AG04449 (cell line): Measurements from ENCODE around the gene HPN.

Experiments
- CTCF ChIA-PET: fragments of 350-600 bp; formaldehyde crosslinking; extraction: SDS; loops from one replicate; lab custom pipeline; 2021; ENCODE audit warnings: antibody characterized with exemption; lab: Yijun Ruan, JAX
- POLR2A ChIA-PET: fragments of 400-600, 350-600 bp; formaldehyde crosslinking; extraction: SDS; loops from one replicate; lab custom pipeline; 2020; ENCODE audit warnings: antibody characterized with exemption, inconsistent platforms; lab: Yijun Ruan, JAX
- DNase-seq: peaks from one replicate; pipeline ENCODE4 v3.0.0-alpha.2; 2010; ENCODE audit warnings: low read depth, low spot score
- H3K4me3 ChIP-seq: 2 replicates; pipeline ENCODE4 v1.5.1; 2011; ENCODE audit warnings: low read depth, mild to moderate bottlenecking, control low read depth, low read length
- TF ChIP-seq, protein P1 (sequence below): IDR thresholded peaks from one replicate; pipeline ENCODE4 v1.5.1; 2011; ENCODE audit warnings: mild to moderate bottlenecking, moderate library complexity, low read length, control low read depth, inconsistent platforms; ENCODE audit not compliant: insufficient read depth; ENCODE audit errors: missing control alignments

Gene HPN

DNA sequence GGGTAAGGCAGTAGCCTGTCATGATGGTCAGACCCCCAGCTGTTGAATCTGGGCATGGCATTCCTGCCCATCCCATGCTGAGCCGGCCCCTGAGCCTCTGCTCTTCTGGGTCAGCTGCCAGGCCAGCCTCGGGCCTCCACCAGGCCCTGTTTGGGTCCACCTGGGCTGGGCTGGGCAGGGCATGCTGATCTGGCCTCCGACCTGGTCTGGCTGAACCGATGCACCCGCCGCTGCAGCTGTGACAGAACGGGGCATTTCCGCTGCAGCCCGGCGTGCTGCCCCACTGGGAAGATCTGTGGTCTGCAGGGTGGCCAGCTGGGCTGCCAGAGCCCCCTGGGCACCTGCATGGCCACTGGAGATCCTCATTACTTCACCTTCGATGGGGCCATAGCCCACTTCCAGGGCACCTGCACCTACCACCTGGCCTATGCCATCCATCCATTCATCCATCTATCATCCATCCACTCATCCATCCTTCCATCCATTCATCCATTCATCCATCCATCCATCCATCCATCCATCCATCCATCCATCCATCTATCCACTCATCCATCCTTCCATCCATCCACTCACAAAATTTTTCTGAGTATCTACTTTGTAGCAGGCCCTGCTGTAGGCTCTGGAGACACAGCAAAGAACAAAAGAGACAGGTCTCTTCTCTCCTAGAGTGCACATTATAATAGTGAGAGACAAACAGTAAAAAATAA lies 52.6 kb downstream of the HPN start:
- no peak for DNase-seq
- TF ChIP-seq, protein P1, sequence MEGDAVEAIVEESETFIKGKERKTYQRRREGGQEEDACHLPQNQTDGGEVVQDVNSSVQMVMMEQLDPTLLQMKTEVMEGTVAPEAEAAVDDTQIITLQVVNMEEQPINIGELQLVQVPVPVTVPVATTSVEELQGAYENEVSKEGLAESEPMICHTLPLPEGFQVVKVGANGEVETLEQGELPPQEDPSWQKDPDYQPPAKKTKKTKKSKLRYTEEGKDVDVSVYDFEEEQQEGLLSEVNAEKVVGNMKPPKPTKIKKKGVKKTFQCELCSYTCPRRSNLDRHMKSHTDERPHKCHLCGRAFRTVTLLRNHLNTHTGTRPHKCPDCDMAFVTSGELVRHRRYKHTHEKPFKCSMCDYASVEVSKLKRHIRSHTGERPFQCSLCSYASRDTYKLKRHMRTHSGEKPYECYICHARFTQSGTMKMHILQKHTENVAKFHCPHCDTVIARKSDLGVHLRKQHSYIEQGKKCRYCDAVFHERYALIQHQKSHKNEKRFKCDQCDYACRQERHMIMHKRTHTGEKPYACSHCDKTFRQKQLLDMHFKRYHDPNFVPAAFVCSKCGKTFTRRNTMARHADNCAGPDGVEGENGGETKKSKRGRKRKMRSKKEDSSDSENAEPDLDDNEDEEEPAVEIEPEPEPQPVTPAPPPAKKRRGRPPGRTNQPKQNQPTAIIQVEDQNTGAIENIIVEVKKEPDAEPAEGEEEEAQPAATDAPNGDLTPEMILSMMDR: no peak
- ChIA-PET CTCF (interaction anchor here (1.6 to 5.0 kb wide), 4 partner anchors 24 to 48 kb away, joined by 3 to 57 read pairs (median 26); partner anchors contain the start of gene LGI4), POLR2A (no interaction called here)
- no peak overlapping the region for H3K4me3 ChIP-seq

DNA sequence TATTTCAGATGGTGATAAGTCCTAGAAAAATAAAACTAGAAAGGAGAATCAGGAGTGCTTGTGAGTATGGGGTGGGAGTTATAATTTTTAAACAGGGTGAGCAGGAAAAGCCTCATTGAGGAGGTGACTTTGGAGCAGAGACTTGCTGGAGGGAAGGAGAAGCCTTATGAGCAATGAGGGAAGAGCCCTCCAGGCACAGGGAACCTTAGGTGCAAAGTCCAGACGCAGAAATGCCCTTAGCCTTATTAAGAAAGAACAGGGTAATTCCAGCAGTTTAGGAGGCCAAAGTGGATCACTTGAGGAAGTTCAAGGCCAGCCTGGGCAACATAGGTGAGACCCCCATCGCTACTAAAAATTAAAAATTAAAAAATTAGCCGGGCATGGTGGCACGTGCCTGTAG lies 53.1 kb downstream of the HPN start:
- CTCF ChIA-PET: no interaction called here
- POLR2A ChIA-PET: no interaction called here

DNA sequence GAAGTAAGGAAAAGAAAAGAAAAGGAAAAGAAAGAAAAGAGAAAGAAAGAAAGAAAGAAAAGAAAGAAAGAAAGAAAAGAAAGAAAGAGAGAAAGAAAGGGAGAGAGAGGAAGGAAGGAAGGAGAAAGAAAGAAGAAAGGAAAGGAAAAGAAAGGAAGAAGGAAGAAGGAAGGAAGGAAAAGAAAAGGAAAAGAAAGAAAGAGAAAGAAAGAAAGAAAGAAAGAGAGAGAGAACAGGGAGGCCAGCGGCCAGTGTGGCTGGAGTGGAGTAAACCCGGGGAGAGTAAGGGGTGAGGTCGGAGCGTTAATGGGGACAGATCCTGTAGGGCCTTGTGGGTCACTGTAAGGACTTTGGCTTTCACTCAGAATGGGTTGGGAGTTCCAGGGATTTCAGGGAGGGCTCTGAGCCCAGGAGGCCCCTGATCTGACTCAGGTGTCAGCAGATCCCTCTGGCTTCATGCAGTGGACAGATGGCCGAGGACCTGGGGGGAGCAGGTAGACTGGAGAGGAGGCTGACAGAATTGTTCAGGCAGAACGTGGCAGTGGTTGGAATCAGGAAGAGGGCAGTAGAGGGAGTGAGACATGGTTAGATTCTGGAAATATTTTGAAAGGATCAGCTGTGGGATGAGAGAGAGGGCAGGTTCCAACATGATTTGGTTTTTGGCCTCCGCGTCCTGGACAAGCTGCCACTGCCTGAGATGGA lies 54.3 kb downstream of the HPN start:
- ChIA-PET POLR2A (no interaction called here), CTCF (interaction anchor here (1.0 to 1.5 kb wide), 5 partner anchors 11 to 52 kb away, joined by 3 to 6 read pairs (median 3); no protein-coding TSS in a partner anchor)
- no peak overlapping the region for H3K4me3 ChIP-seq
- DNase-seq: no peak
- TF ChIP-seq, protein P1: no peak

More for the DNA sequence above, 53.1 kb downstream of the HPN start:
- no peak for DNase-seq
- H3K4me3 ChIP-seq: no peak overlapping the region
- TF ChIP-seq, protein P1: no peak

DNA sequence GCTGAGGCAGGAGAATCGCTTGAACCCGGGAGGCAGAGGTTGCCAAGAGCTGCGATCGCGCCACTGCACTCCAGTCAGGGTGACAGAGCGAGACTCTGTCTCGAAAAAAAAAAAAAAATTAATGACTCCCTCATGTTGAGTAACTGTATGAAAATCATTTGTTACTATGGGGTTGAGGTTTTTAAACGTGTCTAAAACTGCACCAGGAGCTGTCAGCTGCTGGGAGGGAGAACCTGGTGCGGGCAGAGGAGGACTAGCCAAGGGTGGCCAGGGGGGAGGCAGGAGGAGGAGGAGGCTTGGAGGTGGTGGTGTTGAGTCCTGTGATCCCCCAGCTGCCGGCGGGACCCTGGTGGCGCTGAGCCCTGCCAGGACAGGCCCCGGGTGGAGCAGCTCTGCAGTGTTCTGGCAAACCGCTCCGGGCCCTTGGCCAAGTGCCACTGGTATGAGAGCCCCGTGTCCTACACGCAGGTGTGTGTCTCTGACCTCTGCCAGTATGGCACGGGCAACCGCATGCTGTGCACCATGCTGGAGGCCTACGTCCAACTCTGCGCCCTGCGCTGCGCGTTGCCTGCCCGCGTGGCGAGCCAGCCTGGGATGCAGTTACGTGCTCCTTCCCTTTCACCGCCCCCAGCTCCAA lies 57.0 kb downstream of the HPN start:
- no peak for DNase-seq
- CTCF ChIA-PET: interaction anchor here (0.8 to 4.1 kb wide), 4 partner anchors 13 to 54 kb away, joined by 3 to 29 read pairs (median 5); partner anchors contain the start of gene FXYD3
- H3K4me3 ChIP-seq: no peak overlapping the region
- TF ChIP-seq, protein P1: no peak
- POLR2A ChIA-PET: interaction anchor here (0.7 kb wide), 1 partner anchor 8 kb away, joined by 3 read pairs; no protein-coding TSS in a partner anchor

DNA sequence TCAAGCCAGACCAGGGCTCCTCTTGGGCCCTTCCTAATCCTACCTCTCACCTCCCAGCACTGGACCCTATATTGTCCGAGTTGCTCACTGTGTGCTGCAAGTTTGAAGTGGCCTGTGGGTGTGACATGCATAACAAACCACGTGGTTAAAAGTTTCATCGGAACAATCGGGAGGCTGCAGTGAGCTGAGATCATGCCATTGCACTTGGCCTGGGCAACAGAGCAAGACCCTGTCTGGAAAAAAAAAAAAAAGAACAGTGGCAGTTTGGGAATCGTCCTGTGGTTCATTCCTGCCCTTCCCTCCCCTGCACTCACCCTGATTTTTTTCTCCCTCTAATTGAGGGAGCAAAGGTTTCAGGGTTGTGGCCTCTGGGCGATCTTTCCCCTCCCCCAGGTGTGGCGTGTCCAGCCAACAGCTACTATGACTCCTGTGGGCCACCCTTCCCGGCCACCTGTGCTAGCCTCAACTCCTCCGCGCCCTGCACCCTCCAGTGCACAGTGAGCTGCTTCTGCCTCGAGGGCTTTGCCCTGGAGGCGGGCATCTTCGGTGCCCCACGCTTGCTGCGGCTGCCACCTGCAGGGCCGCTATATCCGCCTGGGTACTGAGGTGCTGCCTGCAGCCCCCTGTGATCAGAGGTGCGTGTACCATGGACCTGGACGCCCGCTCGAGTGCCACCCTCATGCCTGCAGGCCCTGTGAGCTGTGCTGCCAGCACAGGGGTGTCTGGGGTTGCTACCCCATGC lies 57.8 kb downstream of the HPN start:
- ChIA-PET POLR2A (no interaction called here), CTCF (interaction anchor here (1.1 to 4.1 kb wide), 7 partner anchors 9 to 55 kb away, joined by 3 to 29 read pairs (median 7); partner anchors contain the start of genes FXYD3 and LGI4)
- H3K4me3 ChIP-seq: no peak overlapping the region
- TF ChIP-seq, protein P1: no peak
- no peak for DNase-seq
